Keratinocyte (primary cell): Measurements from ENCODE around the gene LPAR6.

Source experiments
- CTCF ChIP-seq, 3 experiments: IDR thresholded peaks in 1 of 3; conservative IDR thresholded peaks in 1 of 3; optimal IDR thresholded peaks in 1 of 3; 2 replicates in 2 of 3; 3 replicates in 1 of 3; pipeline versions ENCODE3 to v1.5.1; 2011; ENCODE audit warnings: low read length in 3 of 3, mild to moderate bottlenecking in 3 of 3, moderate library complexity in 2 of 3, control low read depth in 1 of 3, inconsistent platforms in 1 of 3; ENCODE audit not compliant: insufficient read depth in 2 of 3; ENCODE audit errors: extremely low read depth in 1 of 3
- EZH2 ChIP-seq: IDR thresholded peaks from one replicate; pipeline ENCODE4 v1.6.1; 2012; ENCODE audit warnings: inconsistent platforms, mild to moderate bottlenecking, low read length, moderate library complexity

- no peak for TF ChIP-seq CTCF (optimal IDR thresholded peaks at IDR 0.05 in 1 of 3, IDR thresholded peaks at IDR 0.05 in 1 of 3, conservative IDR thresholded peaks at IDR 0.05 in 1 of 3; ENCODE audit: extremely low read depth in 1 of 3, insufficient read depth in 2 of 3, low read length in 3 of 3)
- no peak for TF ChIP-seq EZH2
These were observed 7.0 kb downstream of the LPAR6 start for GRCh38 chr13:48405875-48406274.
